IPS-18a (cell line): Measurements from ENCODE around the gene ACR.

ENCODE experiments used
- H3K27ac ChIP-seq: one replicate; pipeline ENCODE4 v1.5.1; 2013; ENCODE audit warnings: low read length
- H3K27me3 ChIP-seq: one replicate; pipeline ENCODE4 v1.6.1; 2013; ENCODE audit warnings: mild to moderate bottlenecking, low read length; ENCODE audit not compliant: control insufficient read depth, insufficient read depth
- H3K36me3 ChIP-seq: one replicate; pipeline ENCODE4 v1.6.1; 2013; ENCODE audit warnings: low read depth, low read length; ENCODE audit not compliant: control insufficient read depth
- H3K4me1 ChIP-seq: one replicate; pipeline ENCODE4 v1.6.1; 2013; ENCODE audit warnings: low read depth, low read length; ENCODE audit not compliant: control insufficient read depth
- H3K4me3 ChIP-seq: one replicate; pipeline ENCODE4 v1.5.1; 2013; ENCODE audit warnings: low read length
- H3K9ac ChIP-seq: one replicate; pipeline ENCODE4 v1.6.1; 2013; ENCODE audit warnings: mild to moderate bottlenecking, low read length, moderate library complexity
- H3K9me3 ChIP-seq: one replicate; pipeline ENCODE4 v1.6.1; 2013; ENCODE audit warnings: low read depth, low read length; ENCODE audit not compliant: control insufficient read depth

The ACR gene

DNA sequence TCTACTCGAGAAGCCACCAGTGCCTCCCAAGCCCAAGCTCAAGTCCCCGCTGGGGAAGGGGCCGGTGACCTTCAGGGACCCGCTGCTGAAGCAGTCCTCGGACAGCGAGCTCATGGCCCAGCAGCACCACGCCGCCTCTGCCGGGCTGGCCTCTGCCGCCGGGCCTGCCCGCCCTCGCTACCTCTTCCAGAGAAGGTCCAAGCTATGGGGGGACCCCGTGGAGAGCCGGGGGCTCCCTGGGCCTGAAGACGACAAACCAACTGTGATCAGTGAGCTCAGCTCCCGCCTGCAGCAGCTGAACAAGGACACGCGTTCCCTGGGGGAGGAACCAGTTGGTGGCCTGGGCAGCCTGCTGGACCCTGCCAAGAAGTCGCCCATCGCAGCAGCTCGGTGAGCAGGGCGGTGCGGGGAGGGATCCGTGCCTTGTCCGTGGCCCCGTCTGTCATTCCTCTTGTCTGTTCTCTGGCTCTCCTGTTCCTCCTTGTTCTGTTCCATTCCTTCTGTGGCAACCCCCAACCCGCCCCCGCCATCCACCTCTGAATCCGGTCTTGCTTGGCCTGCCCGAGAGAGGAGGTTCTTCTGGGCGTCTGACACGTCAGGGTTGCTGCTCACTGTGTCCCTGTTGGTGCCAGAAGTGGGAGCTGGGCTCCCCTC lies 15.8 kb upstream of the ACR start:
- Histone ChIP-seq H3K9ac (no peak overlapping the region), H3K27ac (no peak overlapping the region), H3K27me3 (peaks cover 60% of the 10 kb centered on the region), H3K9me3 (no peaks in the 10 kb centered on the region), H3K4me1 (no peaks in the 10 kb centered on the region), H3K4me3 (no peak overlapping the region), H3K36me3 (no peaks in the 10 kb centered on the region)

DNA sequence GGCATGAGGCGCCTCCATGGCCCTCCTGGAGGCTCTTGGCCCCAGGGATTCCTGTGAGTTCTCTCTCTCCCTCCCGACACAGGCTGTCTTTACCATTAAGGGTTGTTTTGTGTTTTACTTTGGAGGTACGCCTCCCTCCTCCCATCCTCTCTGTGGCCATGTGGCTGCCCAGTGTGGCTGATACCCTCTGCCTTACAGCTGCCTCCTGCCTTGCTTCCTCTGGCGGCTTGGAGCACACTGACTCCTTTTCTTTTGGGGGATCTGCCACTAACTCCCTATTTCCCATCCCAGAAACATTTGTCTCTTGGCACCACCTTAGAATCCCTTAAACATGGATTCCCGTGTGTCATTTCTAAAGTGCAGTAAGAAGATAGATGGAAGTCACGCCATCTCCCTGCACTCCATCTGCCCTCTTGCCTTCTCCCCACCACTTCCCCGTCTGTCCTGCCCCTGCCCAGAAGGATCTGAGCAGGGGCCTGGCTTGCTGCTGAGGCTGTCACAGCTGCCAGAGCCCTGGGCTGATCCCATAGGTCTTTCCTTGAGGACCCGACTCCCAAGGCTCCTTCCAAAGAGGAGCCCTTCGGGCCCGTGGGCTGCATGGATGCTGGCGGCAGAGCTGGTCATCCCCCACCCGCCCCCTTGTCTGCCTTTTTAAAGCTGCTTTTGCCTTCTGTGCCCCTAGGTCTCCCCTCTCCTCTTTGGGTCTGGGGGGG lies 15.1 kb upstream of the ACR start:
- Histone ChIP-seq H3K9ac (no peak overlapping the region), H3K36me3 (no peaks in the 10 kb centered on the region), H3K27ac (no peak overlapping the region), H3K27me3 (peaks cover 58% of the 10 kb centered on the region), H3K9me3 (no peaks in the 10 kb centered on the region), H3K4me3 (no peak overlapping the region), H3K4me1 (no peaks in the 10 kb centered on the region)

DNA sequence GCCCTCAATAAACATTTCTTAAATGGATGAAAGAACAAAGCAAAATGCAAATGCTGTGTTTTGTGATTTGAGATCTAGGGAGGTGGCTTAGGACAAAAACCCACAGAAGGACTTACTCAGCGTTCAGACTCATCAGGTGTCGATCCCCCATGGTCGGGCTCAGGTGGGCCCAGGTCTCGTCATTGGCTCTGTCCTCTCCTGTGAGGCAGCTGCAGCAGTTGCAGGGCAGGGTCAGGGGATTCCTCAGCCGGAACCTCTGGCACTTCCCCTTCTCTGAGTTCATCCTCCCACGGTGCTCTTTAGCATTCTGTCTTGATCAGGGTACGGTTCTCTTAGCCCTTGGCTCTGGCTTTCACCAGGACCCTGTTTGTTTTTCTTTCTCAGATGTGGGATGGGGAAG lies 14.0 kb upstream of the ACR start:
- Histone ChIP-seq H3K9me3 (no peaks in the 10 kb centered on the region), H3K9ac (no peak overlapping the region), H3K4me1 (no peaks in the 10 kb centered on the region), H3K27ac (no peak overlapping the region), H3K4me3 (no peak overlapping the region), H3K27me3 (peaks cover 47% of the 10 kb centered on the region), H3K36me3 (no peaks in the 10 kb centered on the region)

DNA sequence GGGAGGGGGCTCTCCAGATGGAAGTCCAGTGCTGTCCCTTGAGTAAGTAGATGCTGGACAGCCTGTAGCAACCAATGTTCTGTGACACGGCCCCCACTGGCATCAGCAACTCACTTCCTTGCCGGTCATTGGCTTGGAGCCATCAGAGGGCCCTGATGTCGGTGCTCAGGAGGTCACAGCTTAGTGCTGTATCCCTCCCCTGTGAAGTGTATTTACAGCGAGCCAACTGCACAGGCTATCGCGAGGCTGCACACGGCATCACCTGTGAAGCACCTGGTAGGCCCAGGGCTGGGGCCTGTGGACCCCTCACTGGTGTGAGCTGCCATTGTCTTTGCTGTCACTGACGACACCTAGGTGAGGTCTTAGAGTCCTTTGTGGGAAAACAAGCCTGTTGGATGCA lies 13.4 kb upstream of the ACR start:
- H3K36me3 ChIP-seq: no peaks in the 10 kb centered on the region
- no peaks in the 10 kb centered on the region for H3K9me3 ChIP-seq
- no peak overlapping the region for H3K4me3 ChIP-seq
- H3K27ac ChIP-seq: no peak overlapping the region
- peaks cover 41% of the 10 kb centered on the region for H3K27me3 ChIP-seq
- H3K4me1 ChIP-seq: no peaks in the 10 kb centered on the region
- no peak overlapping the region for H3K9ac ChIP-seq

DNA sequence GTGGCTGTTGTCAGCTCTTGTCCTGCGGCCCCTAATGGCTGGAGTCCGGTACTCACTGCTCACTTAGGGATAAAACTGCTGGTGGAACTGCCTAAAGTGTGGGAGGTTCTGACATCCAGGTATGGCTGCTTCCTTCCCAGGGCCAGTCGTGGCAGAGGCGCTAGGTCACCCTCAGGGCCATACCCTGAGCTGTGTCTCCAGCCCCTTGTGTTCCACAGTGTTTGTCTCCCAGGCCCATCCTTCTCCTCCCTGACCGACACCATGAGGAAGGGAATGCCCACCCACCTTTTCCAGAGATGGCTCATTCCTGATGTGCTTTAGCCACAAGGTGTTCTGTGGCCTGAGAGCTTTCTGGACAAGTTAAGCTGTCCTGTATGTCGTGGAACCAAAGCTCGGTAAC lies 12.4 kb upstream of the ACR start:
- Histone ChIP-seq H3K27me3 (peaks cover 31% of the 10 kb centered on the region), H3K27ac (no peak overlapping the region), H3K4me1 (no peaks in the 10 kb centered on the region), H3K9me3 (no peaks in the 10 kb centered on the region), H3K36me3 (no peaks in the 10 kb centered on the region), H3K4me3 (no peak overlapping the region), H3K9ac (no peak overlapping the region)

GRCh38 chr22:50726643-50727340 lies 11.2 kb upstream of the ACR start:
- no peaks in the 10 kb centered on the region for H3K36me3 ChIP-seq
- no peaks in the 10 kb centered on the region for H3K9me3 ChIP-seq
- H3K27me3 ChIP-seq: peaks cover 19% of the 10 kb centered on the region
- no peaks in the 10 kb centered on the region for H3K4me1 ChIP-seq
- no peak overlapping the region for H3K4me3 ChIP-seq
- H3K9ac ChIP-seq: no peak overlapping the region
- H3K27ac ChIP-seq: no peak overlapping the region

DNA sequence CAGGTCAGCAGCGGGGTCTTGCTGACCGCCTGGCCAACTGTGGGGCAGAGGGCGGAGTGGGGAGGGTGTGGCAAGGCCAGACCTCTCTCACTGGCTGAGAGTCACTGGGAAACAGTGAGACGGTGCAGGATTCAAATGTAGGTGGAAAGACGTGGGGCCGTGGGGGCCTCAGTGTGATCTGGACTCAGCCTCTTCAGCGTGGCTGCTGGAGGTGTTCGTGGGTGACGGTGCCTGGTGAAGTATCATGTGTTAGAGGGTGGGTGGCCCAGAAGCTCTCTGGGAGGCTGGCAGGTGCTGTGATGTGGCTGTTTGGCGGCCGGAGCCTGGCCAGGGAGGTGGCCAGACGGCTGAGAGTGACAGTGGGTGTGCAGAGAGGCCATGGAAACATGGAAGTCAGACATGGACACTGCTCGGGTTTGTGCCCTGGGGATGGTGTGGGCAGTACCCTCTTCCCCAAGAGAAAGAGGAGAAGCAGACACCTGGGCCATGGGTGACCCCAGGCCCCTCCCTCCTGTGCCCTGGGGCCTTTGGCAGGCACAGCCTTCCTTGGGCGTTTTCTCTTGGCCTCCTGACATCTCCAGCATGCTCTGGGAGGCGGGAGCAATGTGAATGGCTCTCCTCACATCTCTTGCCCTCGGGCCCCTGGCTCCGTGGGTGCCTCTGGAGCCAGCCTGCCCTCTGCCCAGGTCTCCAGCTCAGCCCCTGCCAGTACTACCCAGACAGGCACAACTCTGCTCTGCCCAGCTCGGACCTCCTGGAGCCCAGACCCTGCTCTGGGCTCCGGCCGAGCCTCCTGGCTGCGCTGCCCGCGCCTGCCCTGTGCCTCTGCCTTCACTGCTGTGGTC lies 10.1 kb upstream of the ACR start:
- H3K9me3 ChIP-seq: no peaks in the 10 kb centered on the region
- no peak overlapping the region for H3K4me3 ChIP-seq
- H3K36me3 ChIP-seq: no peaks in the 10 kb centered on the region
- H3K9ac ChIP-seq: no peak overlapping the region
- H3K4me1 ChIP-seq: no peaks in the 10 kb centered on the region
- no peak overlapping the region for H3K27ac ChIP-seq
- peaks cover 8% of the 10 kb centered on the region for H3K27me3 ChIP-seq

DNA sequence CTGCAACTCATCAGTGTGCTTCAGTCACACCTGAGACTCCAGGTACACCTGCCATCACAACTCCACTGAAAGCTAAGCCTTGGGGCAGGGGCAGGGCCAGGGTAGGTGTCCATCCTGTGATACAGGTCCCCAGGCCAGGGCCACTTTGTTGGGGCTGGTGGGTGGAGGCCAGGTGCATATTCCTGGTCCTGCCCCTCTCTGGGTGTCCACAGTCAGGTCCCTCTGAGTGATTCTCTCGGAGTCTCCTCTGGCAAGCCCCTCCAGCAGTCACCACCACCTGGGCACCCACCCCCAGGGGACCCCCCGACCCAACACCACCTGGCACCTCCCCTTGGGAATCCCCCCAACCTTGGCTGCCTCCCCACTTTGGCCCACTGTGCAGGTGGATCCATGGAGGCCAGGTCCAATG lies 9.5 kb upstream of the ACR start:
- Histone ChIP-seq H3K4me3 (no peak overlapping the region), H3K27me3 (peaks cover 3% of the 10 kb centered on the region)

GRCh38 chr22:50729391-50730012 lies 8.5 kb upstream of the ACR start:
- Histone ChIP-seq H3K27me3 (no peaks in the 10 kb centered on the region), H3K27ac (no peak overlapping the region), H3K9me3 (no peaks in the 10 kb centered on the region), H3K4me1 (no peaks in the 10 kb centered on the region), H3K36me3 (no peaks in the 10 kb centered on the region), H3K4me3 (no peak overlapping the region), H3K9ac (no peak overlapping the region)

More for the DNA sequence above, 9.5 kb upstream of the ACR start:
- Histone ChIP-seq H3K27ac (no peak overlapping the region), H3K9ac (no peak overlapping the region), H3K36me3 (no peaks in the 10 kb centered on the region), H3K9me3 (no peaks in the 10 kb centered on the region), H3K4me1 (no peaks in the 10 kb centered on the region)

DNA sequence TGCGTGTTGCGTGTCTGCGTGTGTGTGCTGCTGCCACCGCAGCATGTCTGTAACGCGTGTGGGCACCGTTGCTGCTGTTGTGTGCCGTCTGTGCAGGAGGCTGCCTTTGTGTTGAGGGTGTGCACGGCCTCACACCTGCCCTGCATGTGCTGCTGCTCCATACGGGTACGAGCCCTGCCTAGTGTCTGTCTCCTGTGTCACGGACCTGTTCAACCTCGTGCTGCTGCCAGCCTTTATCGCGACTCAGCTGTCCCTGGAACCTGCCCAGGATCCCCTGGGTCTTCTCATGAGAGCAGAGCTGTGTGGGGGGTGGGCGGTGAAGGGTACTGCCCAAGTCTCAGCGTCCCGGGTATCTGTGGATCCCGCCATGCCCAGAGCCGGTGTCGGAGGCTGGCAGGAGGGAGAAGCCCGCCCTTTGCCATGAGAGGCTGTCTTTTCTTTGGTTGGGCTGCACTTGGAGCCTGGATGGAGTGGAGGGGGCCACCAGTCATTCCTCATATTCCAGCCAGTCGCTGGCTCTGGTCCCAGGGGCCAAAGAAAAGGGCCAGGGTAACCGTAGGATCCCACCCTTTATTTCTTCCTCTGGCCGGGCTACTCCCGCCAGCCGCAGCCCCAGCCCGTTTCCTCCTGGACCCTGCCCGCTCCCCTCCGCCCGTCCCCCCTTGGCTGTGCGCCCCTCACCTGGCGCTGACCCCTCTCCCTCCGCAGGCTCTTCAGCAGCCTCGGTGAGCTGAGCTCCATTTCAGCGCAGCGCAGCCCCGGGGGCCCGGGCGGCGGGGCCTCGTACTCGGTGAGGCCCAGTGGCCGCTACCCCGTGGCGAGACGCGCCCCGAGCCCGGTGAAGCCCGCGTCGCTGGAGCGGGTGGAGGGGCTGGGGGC lies 7.8 kb upstream of the ACR start:
- Histone ChIP-seq H3K4me1 (no peaks in the 10 kb centered on the region), H3K9me3 (no peaks in the 10 kb centered on the region), H3K27ac (no peak overlapping the region), H3K27me3 (no peaks in the 10 kb centered on the region), H3K9ac (no peak overlapping the region), H3K4me3 (no peak overlapping the region), H3K36me3 (no peaks in the 10 kb centered on the region)
